ENCODE data around the gene LASP1. TPM values are rescaled to one million over a fixed set of nuclear protein-coding genes. Genes with fewer than 3 reads are reported as not detected.

LASP1 gene
- total and polyA plus RNA-seq, 2 donors (not counting 3 experiments of a cell fraction or from before 2014, with no cell fraction given) = 214 to 242 TPM

DNA sequence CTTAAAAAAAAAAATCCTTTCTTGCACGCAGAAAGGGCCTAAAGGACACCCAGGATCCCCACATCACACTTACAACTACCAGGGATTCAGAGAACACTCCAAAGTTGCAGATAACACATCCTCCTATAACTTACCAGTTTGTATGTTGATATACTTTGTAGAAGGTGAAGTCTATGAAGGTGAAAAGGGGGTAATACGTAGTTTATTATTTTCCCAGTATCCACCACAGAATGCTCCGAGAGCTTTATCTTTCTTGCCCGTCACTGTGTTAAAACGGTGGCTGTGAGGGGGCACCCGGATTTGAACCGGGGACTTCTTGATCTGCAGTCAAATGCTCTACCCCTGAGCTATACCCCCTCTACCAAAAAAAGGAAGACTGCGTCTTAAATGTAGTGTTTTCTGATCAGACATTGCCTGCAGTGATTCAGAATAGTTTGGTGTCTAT lies 8.4 kb upstream of the LASP1 start:
- H3K4me3 ChIP-seq (replicated peaks in 1 of 3; ENCODE audit: insufficient read depth in 1 of 3, low read depth in 1 of 3, low read length in 3 of 3) = no peak overlapping the region
- no peaks in the 10 kb centered on the region for H3K79me2 ChIP-seq (ENCODE audit: control insufficient read depth, insufficient read depth, low read length)
- no peak overlapping the region for H3K4me2 ChIP-seq (ENCODE audit: insufficient read depth, low read length)
- no peak overlapping the region for H3K9ac ChIP-seq (replicated peaks; ENCODE audit: extremely low read depth, insufficient read depth, low read length)
- TF ChIP-seq, protein P1, sequence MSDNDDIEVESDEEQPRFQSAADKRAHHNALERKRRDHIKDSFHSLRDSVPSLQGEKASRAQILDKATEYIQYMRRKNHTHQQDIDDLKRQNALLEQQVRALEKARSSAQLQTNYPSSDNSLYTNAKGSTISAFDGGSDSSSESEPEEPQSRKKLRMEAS (IDR thresholded peaks at IDR 0.05; ENCODE audit: insufficient read depth, insufficient read length) = no peak
- TF ChIP-seq GATA2 (IDR thresholded peaks at IDR 0.05; ENCODE audit: insufficient read depth, insufficient read length, low read depth, low read length) (no peak), POLR2A (IDR thresholded peaks at IDR 0.05; ENCODE audit: low read depth, low read length) (no peak)
- FAIRE-seq = no peak
- intact Hi-C loops (cut with micrococcal nuclease) = no loop called here
- dilution Hi-C loops (cut with MboI; ENCODE audit: extremely low pct_ligation_motif_present, low sequenced_read_pairs) = no loop called here
- no peaks in the 10 kb centered on the region for H3K9me1 ChIP-seq (replicated peaks; ENCODE audit: control insufficient read depth, extremely low read depth, insufficient read depth, low read length)
- no peaks in the 10 kb centered on the region for H4K20me1 ChIP-seq (replicated peaks; ENCODE audit: control insufficient read depth, extremely low read depth, insufficient read depth, low read length)
- ChIA-PET POLR2A (no interaction called here), CTCF (interaction anchor here (2.9 kb wide), 1 partner anchor 303 kb away, joined by 8 read pairs; no protein-coding TSS in a partner anchor)
- H3K27me3 ChIP-seq (ENCODE audit: control insufficient read depth in 2 of 2, insufficient read depth in 2 of 2, low read length in 2 of 2) = no peaks in the 10 kb centered on the region
- H3K4me1 ChIP-seq (ENCODE audit: control insufficient read depth, extremely low read depth, insufficient read depth, low read length) = peaks cover 9% of the 10 kb centered on the region
- no peak overlapping the region for H2AFZ ChIP-seq (ENCODE audit: low read depth, low read length)
- no peaks in the 10 kb centered on the region for H3K9me3 ChIP-seq (replicated peaks; ENCODE audit: control insufficient read depth, insufficient read depth, low read length)
- no peak overlapping the region for H3K27ac ChIP-seq (ENCODE audit: insufficient read depth, low read depth, low read length)
- DNase-seq (ENCODE audit: low read depth, low spot score) = no peak
- H3K36me3 ChIP-seq (ENCODE audit: control insufficient read depth in 2 of 2, extremely low read depth in 1 of 2, insufficient read depth in 2 of 2, low read length in 2 of 2) = no peaks in the 10 kb centered on the region
- no TSS peak for BruUV-seq (replicated peaks)

DNA sequence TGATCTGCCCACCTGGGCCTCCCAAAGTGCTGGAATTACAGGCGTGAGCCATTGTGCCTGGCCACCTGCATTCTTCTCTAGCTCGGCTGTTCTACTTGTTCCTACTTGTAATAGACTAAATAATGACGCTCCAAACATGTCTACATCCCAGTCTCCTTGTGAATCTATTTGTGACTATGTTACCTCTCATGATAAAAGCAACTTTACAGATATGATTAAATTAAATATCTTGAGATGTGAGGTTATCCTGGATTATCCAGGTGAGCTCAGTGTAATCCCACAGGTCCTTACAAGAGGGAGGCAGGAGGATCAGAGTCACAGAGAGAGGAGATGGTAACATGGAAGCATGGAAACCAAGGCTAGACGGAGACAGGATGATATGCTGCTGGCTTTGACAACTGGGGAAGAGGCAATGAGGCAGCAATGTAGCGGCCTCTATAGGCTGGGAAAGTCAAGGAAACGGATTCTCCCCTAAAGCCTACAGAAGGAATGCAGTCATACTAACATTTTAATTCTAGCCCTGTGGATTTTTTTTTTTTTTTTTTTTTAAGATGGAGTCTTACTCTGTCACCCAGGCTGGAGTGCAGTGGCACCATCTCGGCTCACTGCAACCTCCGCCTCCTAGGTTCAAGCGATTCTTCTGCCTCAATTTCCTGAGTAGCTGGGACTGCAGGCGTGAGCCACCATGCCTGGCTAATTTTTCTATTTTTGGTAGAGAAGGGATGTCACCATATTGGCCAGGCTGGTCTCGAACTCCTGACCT lies 5.0 kb upstream of the LASP1 start:
- Histone ChIP-seq H3K27ac (ENCODE audit: insufficient read depth, low read depth, low read length) (no peak overlapping the region), H3K36me3 (ENCODE audit: control insufficient read depth in 2 of 2, extremely low read depth in 1 of 2, insufficient read depth in 2 of 2, low read length in 2 of 2) (no peaks in the 10 kb centered on the region), H3K9me3 (replicated peaks; ENCODE audit: control insufficient read depth, insufficient read depth, low read length) (no peaks in the 10 kb centered on the region), H3K9me1 (replicated peaks; ENCODE audit: control insufficient read depth, extremely low read depth, insufficient read depth, low read length) (no peaks in the 10 kb centered on the region), H2AFZ (ENCODE audit: low read depth, low read length) (no peak overlapping the region), H3K9ac (replicated peaks; ENCODE audit: extremely low read depth, insufficient read depth, low read length) (no peak overlapping the region), H3K27me3 (ENCODE audit: control insufficient read depth in 2 of 2, insufficient read depth in 2 of 2, low read length in 2 of 2) (no peaks in the 10 kb centered on the region), H3K4me2 (ENCODE audit: insufficient read depth, low read length) (no peak overlapping the region), H3K4me3 (replicated peaks in 1 of 3; ENCODE audit: insufficient read depth in 1 of 3, low read depth in 1 of 3, low read length in 3 of 3) (no peak overlapping the region), H3K4me1 (ENCODE audit: control insufficient read depth, extremely low read depth, insufficient read depth, low read length) (peaks cover 23% of the 10 kb centered on the region), H4K20me1 (replicated peaks; ENCODE audit: control insufficient read depth, extremely low read depth, insufficient read depth, low read length) (no peaks in the 10 kb centered on the region), H3K79me2 (ENCODE audit: control insufficient read depth, insufficient read depth, low read length) (no peaks in the 10 kb centered on the region)
- dilution Hi-C loops (cut with MboI; ENCODE audit: extremely low pct_ligation_motif_present, low sequenced_read_pairs) (no loop called here), intact Hi-C loops (cut with micrococcal nuclease) (loop anchor here (5.0 kb wide), 1 partner anchor 163 kb away; no protein-coding TSS in a partner anchor)
- no TSS peak for BruUV-seq (replicated peaks)
- FAIRE-seq (peak; percentile 60), DNase-seq (ENCODE audit: low read depth, low spot score) (peak; percentile 34)
- ChIA-PET POLR2A (no interaction called here), CTCF (interaction anchor here (0.7 to 1.0 kb wide), 2 partner anchors 42 to 289 kb away, joined by 3 read pairs; no protein-coding TSS in a partner anchor)
- no peak for TF ChIP-seq POLR2AphosphoS5 (IDR thresholded peaks at IDR 0.05; ENCODE audit: insufficient read depth, low read depth, low read length)
- TF ChIP-seq, protein P2, sequence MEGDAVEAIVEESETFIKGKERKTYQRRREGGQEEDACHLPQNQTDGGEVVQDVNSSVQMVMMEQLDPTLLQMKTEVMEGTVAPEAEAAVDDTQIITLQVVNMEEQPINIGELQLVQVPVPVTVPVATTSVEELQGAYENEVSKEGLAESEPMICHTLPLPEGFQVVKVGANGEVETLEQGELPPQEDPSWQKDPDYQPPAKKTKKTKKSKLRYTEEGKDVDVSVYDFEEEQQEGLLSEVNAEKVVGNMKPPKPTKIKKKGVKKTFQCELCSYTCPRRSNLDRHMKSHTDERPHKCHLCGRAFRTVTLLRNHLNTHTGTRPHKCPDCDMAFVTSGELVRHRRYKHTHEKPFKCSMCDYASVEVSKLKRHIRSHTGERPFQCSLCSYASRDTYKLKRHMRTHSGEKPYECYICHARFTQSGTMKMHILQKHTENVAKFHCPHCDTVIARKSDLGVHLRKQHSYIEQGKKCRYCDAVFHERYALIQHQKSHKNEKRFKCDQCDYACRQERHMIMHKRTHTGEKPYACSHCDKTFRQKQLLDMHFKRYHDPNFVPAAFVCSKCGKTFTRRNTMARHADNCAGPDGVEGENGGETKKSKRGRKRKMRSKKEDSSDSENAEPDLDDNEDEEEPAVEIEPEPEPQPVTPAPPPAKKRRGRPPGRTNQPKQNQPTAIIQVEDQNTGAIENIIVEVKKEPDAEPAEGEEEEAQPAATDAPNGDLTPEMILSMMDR (IDR thresholded peaks at IDR 0.05; ENCODE audit: extremely low read depth in 1 of 2, insufficient read depth in 1 of 2, low read depth in 1 of 2, low read length in 2 of 2) = peak; percentile 37 to 47
